ENCODE measurements around the gene RNASE4.

Gene RNASE4

DNA sequence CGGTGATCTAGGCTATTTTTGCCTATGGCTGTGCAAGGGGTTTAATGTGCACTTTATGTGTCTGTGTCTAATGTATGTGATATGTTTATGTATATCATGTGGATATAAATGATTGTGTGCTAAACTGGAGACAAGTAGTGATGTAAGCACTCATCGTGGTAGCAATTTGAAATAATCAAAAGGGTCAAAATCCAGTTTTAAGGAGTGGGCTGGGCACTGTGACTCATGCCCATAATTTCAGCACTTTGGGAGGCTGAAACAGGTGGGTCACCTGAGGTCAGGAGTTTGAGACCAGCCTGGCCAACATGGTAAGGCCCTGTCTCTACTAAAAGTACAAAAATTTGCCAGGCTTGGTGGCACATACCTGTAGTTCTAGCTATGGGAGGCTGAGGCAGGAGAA, 64.1 kb downstream of the RNASE4 start:
- no peak for DNase-seq

GRCh38 chr14:20750194-20750593, 65.8 kb downstream of the RNASE4 start:
- peak; percentile 35 for DNase-seq
